HG03064 (cell line): Measurements from ENCODE around the gene KRT33A.
"Not testable (repeated sequence)": the region's sequence is repeated elsewhere in the genome, so short reads cannot be mapped to it uniquely, and the experiment has no call there.

Experiments
- ATAC-seq: cut with Tn5 transposase; IDR thresholded peaks from one replicate; pipeline ENCODE4 v1.9.1; 2021; ENCODE audit warnings: low read depth; ENCODE audit not compliant: unreplicated experiment

KRT33A gene

DNA sequence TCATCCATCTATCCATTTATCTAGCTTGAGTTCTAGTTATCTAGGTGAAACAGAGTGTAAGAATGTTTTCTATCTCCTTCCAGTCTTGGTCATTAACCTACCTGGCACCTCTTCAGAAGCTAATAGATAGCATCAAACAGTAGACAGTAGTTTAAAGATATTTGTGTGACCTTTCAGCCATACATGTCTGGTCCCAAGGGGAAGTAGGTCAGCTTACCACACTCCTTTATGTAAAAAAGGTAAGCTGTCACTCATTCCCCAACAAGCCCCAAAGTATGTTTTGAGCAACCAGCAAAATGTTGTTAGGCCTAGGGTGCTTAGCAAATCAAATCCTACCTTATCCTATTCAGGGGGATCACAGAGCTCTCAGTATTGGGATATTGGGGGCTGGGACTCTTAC lies 15.4 kb upstream of the KRT33A start:
- no peak for ATAC-seq

DNA sequence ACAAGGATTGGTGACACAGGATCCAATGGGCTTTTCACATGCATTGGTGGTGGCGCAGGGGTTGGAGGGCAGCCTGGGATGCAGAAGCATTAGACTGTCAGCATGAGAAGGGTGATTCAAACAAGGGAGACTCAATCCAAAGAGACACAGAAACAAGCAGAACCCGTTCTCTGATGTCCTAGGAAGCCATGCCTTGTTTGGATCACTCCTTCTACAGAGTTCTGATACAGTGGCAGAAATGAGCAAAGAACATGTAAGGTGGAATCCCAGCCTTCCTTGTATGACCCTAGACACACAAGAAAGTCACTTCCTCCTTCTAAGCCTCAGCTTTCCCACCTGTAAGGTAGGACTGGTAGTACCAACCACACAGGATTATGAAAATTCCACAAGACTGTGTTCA lies 13.3 kb upstream of the KRT33A start:
- no peak for ATAC-seq

DNA sequence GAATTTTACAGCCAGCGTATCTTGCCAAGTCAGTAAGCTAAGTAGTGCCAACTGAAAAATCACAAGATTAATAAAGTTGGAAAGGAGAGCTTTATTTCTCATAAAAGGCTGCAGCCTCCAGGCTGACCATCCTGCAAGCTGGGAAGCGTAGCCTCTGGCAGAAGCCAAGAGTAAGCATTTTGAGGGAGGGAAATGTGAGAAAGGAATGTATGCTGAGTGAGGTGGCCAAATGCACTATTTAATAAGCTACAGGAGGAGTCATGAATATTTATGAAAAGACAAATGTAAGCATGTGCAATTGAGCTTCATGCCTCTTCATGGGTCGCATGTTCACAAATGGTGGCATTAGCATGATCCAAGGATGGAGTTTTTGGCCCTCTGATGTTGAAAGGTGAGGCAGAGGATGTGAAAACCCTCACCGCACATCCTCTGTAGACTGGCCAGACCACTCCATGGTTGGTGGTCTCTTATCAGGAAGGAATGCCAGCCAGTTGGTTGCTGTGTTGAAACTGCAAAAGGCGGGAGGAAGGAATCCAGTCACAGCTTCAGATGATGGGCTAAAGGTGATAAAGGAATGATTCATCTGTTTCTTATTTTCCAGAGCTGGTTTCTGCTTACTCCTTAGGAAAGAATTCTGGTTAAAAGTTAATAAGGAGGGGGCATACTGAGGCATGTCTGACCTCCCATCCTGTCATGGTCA lies 9.8 kb upstream of the KRT33A start:
- no peak for ATAC-seq

DNA sequence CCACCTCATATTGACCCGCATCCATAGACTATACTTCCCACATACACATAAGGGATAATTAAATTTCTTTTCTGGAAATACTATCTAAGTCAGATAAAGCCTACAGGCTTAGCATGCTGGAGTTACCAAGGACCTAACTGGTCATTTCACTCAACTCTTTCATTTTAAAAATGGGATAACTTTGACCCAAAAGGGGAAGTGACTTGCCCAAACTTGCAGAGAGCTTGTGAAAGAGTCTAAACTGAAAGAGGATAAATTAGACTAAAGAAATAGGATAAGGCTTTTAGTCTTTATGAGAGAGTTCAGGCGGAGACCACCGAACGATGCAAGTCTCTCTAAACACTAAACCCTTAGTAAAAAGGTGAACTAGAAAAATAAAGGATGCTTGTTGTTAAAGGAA lies 3.9 kb upstream of the KRT33A start:
- no peak for ATAC-seq

DNA sequence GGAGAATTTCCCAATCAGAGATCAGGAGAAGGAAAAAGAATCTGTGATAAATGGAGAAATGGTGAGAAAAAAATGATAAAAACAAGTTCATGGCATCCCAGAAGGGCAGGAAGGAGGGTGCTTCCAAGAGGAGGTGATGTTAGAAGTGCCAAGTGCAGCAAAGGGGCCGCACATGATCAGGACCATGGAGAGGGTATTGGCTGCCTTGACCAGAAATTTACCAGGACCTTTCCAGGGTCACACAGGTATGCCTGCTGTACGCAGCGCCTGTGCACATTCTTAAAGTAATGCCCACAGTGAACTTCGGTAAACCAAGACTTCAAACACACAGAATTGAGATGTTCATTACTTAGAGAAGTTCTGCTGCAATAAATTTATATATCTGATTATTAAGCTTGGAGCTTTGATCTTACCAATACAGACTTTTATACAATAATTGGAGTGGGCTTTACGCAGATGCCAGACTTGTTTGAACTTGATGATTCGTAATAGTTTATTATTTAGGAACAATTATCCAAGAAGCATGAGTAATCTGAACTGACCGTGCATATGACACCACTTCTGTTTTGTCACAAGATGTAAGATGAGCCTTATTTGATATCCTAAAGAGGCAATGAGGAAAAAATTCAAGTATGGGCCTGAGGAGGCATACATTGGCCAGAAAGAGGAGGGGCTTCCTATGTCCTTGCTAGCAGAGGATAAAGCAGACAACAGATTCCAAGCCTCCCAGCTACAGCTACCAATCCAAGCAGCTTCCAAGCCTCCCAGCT lies 2.2 kb upstream of the KRT33A start:
- ATAC-seq: no peak

DNA sequence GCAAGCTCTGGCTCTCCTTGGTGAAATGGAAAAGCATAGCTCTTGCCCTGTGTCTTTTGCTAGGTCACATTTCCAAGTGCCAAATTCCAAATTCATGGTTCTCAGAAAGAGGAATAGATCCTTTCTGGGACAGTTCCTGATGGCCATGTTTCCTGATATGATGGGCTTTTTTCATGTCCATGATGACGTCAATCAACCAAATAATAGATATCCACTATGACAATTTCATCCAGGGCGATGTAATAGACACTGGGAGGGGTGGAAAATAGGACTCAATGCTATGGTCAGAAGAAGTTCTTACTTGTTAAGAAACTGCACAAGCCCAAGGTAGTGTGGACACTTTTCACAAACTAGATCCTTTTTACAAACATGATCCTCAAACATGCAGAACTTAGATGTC lies 549 bp upstream of the KRT33A start:
- ATAC-seq: no peak

DNA sequence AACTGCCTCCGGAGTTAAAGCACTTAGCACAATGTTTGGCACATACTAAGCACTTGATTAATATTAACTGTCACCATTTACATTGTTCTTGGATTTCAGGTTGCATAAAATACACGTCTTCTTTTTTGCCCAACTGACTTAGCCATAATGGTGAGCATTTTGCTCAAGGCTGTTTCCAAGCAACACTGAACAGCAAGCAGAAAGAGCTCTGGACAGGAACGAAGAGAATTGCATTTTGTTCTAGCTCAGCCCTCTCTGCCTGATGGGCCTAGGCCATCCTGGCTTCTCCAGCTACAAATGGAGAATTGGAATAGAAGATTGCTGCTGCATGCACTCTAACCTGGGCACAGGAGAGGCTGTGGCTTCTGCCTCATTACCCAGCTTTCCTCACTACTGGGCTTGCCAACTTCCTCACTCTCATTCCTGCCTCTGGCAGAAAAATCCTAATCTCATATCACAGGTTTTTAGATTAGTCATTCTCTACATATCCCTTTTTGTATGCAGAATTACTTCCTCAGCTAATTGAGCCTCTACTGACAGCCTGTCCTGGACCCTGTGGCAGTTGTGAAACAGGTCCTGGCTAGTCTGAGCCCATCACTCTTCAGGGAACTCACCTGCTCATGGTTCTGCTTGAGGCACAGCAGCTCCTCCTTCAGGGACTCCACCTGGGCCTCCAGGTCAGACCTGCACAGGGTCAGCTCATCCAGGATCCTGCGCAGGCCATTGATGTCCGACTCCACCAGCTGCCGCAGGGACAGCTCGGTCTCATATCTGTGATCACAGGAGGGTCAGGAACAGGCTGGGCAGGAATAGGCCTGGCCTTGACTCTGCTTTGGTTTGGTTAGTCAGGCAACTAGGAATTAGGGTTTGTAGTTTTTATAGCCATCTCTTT lies 2.5 kb downstream of the KRT33A start:
- ATAC-seq: no peak

DNA sequence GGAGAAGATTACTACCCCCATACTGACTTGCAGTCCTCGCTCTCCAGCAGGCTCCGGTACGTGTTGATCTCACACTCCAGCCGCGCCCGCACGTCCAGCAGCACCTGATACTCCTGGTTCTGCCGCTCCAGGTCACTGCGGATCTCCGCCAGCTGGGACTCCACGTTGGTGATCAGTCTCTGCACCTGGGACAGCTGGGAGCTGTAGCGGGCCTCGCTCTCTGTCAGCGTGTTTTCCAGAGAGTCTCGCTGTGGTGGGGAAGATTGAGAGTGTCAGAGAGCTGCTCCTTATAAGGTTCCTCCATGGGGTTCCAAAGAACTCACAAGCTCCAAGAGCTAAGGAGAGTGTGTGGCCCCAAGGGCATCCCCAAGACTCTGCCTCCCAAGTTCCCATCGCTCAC lies 4.2 kb downstream of the KRT33A start:
- not testable (repeated sequence) for ATAC-seq

DNA sequence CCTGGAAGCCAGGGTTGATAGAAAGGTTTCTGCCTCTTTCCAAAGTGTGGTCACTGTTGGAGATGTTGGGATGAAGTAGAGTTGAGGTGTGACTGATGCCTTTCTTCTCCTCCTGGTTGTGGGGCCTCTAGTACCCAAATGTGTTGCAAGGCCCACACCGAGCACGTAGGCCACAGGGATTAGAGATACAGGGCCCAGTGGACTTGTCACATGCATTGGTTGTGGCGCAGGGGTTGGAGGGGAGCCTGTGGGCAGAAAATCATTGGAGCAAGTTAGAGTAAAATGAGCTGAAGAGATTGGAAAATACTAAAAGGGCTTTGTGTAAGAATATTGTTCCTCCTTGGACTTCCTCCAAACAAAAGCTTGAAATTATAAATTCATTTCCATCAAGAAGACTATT lies 4.6 kb downstream of the KRT33A start:
- no peak for ATAC-seq

DNA sequence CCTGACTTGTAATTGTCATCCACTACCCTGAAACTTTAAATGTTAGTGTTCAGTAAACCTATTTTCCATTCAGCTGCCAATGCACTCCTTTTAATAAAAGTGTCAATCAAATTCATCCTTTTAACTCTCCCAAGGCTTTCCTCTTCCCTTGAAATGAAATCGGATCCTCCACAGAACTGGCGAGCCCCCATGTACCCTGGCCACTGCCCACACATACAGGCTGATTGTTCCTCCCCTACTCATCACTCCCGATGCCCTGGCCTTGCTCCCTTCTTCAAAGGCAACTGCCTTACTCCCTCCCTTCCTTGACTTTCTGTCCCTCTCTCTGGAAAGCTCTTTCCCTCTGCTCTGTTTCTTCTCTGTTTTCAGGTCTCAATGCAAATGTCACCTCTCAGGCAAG lies 7.6 kb downstream of the KRT33A start:
- ATAC-seq: no peak

DNA sequence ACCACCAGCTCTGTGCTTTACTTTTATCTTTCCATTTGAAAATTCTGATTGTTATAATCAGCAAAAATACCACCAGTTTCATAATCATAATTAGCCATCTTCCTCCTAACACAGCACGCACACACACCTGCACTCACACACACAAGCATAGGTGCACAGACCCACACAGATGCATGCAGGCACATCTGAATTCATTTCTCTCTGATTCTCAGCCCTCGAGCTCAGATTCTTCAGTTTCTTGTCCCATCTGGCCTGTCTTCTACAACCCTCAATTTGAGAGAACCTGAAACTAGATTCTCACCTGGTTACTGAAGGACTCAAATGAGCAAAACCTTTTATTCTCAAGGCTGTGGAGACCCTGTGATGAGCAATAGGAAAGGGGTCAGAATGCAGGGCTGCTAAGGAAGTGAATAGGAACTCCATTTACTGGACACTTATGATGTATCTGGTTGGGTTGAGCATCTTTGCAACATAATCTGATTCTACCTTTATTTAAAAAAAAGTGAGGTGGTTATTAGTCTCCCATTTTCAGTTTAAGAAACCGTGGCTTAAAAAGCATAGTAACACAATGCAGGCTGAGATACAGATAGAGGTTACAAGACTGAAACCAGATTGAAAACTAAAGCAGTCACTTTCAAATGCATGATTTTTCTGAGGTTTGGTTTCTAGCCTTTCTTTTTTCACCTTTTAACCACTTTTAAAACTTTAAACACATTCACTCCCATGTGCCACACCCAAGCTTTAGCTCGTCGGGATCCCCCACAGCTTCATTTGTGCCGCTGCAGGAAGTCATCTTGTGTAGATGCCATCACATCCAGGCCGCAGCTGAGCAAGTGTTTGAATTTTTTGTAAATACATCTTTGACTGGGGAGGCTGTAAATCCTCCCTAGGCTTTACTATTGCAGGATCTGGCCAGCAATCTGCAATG lies 9.4 kb downstream of the KRT33A start:
- no peak for ATAC-seq

DNA sequence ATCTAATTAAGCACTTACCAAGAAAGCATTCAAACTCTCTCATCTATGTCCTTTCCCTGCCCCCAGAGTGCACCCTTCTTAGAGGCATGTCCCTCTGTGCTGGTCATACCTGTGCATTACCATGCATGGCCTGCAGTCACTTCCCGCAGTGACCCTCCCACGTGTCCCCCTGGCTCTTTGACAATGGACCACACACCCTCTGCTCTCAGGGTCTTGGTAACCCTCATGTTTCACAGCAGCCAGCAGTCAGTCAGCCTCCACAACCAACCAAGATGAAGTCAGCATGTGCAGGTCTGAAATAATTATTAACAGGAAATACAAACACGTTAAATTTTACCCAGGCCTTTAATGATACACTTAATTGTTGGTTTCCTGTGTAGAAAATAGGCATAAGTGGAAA lies 10.1 kb downstream of the KRT33A start:
- no peak for ATAC-seq

DNA sequence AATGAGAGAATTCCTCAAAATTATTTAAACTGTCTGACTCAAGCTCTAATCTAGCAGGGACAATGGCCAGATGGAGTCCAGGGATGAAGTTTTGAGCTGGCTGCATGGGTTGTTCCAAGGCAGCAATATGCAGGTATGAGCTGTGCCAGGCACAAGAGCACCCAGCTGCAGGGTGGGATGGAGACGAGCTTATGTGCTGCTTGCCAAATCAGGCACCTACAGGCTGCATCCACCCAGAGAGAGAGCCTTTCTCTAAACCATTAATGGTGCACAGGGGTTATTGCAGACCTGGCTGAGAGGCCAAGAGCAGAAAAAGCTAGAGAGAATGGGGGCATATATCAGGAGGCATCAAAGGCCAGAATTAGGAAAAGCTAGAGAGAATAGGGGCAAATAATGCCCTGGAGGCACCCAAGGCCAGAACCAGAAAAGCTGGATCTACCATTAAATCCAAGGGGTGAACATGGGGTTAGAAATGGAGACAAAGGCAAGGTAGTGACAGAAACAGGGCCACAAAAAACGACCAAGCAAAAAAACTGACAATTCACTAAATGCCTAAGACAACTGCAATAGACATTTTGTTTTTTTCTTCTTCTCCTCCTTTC lies 11.0 kb downstream of the KRT33A start:
- no peak for ATAC-seq

DNA sequence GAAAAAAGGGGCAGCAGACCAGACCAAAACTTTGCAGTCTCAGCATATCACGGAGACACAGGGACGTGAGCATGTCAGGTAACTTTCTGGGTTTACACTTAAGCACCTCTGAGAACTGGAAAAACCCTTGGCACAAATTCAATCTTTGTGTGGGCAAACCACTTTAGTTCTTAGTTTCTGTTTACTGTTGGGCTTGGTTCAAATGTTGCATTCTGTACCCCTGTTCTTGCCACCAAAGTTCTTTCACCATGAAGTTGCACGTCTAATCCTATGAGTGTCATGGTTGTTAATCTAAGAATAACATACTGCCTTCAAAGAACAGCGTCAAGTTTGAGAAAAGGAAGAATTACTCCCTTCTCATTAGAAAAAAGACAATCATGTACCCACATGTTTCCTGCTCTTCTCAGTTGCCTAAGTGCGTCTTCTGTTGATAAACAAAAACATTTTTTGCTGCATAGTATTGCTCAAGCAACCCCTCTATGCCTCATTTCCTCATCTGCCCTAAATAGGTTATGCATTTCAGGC lies 11.6 kb downstream of the KRT33A start:
- ATAC-seq: no peak

DNA sequence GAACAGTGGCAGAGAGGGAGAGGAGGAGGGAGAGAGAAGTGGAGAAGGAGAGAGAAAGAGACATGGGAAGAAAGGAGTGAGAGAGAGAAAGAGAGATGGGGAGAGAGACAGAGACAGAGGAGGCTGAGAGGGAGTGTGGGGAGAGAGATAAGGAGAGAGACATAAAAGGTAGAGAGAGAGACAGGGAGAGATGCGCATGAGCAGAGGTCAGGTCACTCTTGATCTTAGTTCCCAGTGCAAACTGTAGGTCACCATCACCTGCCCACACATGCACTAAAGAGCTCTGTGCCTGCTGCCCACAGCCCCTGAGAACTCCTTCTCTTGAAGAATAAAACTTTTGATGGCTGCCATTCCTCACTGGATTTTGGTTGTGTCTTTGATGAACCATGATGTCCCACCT lies 14.9 kb downstream of the KRT33A start:
- no peak for ATAC-seq

DNA sequence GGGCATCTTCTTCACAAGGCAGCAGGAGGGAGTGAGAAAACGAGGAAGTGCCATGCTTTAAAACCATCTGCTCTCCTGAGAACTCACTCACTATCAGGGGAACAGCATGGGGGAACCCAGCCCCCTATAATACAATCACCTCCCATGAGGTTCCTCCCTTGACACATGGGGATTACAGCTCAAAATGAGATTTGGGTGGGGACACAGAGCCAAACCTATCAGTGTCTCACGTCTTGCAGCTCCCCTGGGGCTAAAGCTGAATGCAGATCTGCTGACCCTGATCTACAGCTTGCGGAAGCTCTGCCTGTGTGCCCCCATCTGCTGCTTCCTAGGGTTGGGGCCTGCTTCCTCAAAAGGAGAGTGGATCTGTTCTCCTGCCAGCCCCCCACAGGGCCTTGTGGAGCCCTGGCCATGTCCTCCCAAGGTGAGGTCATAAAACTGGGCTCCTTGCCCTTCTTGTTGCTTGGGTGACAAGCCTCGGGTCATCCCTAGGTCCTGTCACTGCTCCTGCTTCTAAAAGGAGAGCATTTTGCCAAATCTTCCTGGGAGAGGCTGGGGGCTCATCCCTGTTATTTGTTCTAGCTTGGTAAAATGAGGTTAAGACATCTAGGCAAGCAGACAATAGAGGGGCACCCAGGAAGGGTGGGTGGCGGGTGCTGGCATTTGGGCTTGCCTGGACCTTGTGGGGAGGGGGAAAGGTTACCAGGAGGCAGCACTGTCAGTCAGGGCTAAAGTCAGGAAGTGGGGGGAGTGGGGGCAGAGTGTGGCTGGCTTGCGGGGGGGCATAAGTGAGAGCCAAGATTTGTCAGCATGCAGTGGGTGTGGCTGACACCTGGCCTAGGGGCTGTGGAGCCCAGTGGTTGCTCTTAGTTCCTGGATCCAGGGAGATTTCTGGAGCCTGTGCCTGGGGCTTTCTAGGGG lies 16.0 kb downstream of the KRT33A start:
- ATAC-seq: no peak

DNA sequence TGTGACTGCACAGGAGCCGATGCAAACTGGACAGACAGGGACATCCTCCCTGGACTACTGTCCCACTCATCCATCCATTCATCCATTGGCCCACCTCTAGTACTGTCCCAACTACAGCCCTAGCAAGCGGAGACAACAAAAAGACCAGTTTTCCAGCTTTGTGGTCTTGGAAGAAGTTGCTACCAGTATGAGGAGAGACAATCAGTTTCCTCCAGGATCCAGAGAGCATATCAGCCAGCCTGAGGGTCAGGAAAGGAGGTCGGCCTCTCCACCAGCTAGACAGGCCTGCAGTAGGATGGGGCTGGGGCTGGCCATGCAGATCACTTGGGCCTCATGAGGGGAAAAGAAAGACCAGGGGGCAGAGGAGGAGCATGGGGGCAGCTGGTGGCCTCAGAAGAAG lies 16.8 kb downstream of the KRT33A start:
- ATAC-seq: no peak

DNA sequence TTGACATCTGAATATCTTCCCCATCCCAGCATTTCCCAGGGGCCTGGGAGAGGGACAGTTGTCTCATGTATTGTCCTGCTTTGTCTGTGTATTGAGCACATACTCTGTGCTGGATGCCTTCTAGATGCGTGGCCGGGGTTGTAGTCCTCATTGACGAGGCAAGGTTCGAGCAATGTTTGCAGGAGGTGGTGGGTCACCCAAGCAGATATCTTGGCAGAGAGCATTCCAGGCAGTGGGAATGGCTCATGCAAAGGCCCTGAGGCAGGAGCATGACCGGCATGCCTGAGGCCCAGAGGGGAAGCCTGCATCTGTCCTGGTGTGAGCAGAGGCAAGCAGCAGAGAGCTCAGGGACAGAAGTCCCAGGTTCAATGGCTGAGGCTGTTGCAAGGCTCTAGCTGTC lies 17.5 kb downstream of the KRT33A start:
- no peak for ATAC-seq

DNA sequence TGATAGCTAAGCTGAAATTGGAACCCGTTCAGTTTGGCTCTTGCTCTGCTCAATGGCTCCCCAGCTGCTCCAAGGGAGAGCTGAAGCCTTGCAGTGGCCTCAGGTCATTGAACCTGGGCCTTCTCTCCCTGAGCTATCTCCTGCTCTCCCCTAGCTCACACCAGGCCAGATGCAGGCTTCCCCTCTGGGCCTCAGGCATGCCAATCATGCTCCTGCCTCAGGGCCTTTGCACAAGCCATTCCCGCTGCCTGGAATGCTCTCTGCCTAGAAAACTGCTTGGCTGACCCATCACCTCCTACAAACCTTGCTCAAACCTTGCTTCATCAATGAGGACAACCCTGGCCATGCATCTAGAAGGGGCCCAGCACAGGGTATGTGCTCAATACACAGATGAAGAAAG lies 18.4 kb downstream of the KRT33A start:
- no peak for ATAC-seq
